ENCODE results near the gene EWSR1.

Gene EWSR1

GRCh38 chr22:29319072-29319471, 51.0 kb downstream of the EWSR1 start:
- ChIA-PET POLR2A (interaction anchor here (1.3 kb wide), 1 partner anchor 7 kb away, joined by 3 read pairs; no protein-coding TSS in a partner anchor), CTCF (interaction anchor here (1.1 kb wide), 1 partner anchor 15 kb away, joined by 5 read pairs; no protein-coding TSS in a partner anchor)
- Histone ChIP-seq H3K4me1 (ENCODE audit: control extremely low read depth in 1 of 4, control insufficient read depth in 4 of 4, insufficient read depth in 4 of 4, low read length in 3 of 4) (peaks cover 0 to 19% (median 17%) of the 10 kb centered on the region in 4 experiments), H3K9me3 (ENCODE audit: control extremely low read depth in 1 of 5, control insufficient read depth in 4 of 5, insufficient read depth in 2 of 5, low read depth in 1 of 5, low read length in 4 of 5) (no peaks in the 10 kb centered on the region), H3K4me3 (ENCODE audit: control insufficient read depth in 1 of 7, extremely low read depth in 1 of 7, insufficient read depth in 4 of 7, low read depth in 2 of 7, low read length in 6 of 7) (no peak overlapping the region), H3K27me3 (replicated peaks in 2 of 5; ENCODE audit: control insufficient read depth in 4 of 5, insufficient read depth in 5 of 5, low read length in 4 of 5) (peaks cover 0 to 28% (median 16%) of the 10 kb centered on the region in 5 experiments), H3K36me3 (ENCODE audit: control insufficient read depth in 4 of 4, insufficient read depth in 4 of 4, low read length in 3 of 4) (no peaks in the 10 kb centered on the region), H3K27ac (ENCODE audit: insufficient read depth in 1 of 2, low read depth in 1 of 2, low read length in 2 of 2, poor library complexity in 1 of 2, severe bottlenecking in 2 of 2) (no peak overlapping the region)
- WGBS (ENCODE audit: insufficient coverage): 80% methylated on average over 1 of the region's 2 CpGs
- no peak for DNase-seq

DNA sequence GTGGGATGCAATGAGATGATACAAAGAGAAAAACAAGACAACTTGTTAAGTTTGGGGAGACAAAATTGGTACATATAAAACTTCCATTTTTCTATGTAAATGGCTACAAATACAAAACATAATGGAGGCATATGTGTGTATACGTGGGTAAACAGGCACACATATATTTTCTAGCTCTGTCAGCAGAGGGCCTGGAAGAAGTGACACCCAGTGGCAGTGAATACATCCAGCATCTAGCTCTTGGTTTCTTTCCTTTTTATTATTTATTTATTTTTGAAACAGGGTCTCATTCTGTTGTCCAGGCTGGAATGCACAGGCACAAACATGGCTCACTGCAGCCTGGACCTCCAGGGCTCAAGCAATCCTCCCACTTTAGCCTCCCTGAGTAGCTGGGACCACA, 52.5 kb downstream of the EWSR1 start:
- H3K4me3 ChIP-seq (ENCODE audit: control insufficient read depth in 1 of 7, extremely low read depth in 1 of 7, insufficient read depth in 4 of 7, low read depth in 2 of 7, low read length in 6 of 7): no peak overlapping the region
- peak in 2 of 3 donors; percentile 39 to 57 for DNase-seq
- no peaks in the 10 kb centered on the region for H3K36me3 ChIP-seq (ENCODE audit: control insufficient read depth in 4 of 4, insufficient read depth in 4 of 4, low read length in 3 of 4)
- H3K27me3 ChIP-seq (replicated peaks in 2 of 5; ENCODE audit: control insufficient read depth in 4 of 5, insufficient read depth in 5 of 5, low read length in 4 of 5): peaks cover 0 to 14% (median 7%) of the 10 kb centered on the region in 5 experiments
- no CpG with 5 or more reads among the region's 1 CpG for WGBS (ENCODE audit: insufficient coverage)
- H3K9me3 ChIP-seq (ENCODE audit: control extremely low read depth in 1 of 5, control insufficient read depth in 4 of 5, insufficient read depth in 2 of 5, low read depth in 1 of 5, low read length in 4 of 5): no peaks in the 10 kb centered on the region
- POLR2A ChIA-PET: no interaction called here
- peaks cover 0 to 5% (median 3%) of the 10 kb centered on the region in 4 experiments for H3K4me1 ChIP-seq (ENCODE audit: control extremely low read depth in 1 of 4, control insufficient read depth in 4 of 4, insufficient read depth in 4 of 4, low read length in 3 of 4)
- no peak overlapping the region for H3K27ac ChIP-seq (ENCODE audit: insufficient read depth in 1 of 2, low read depth in 1 of 2, low read length in 2 of 2, poor library complexity in 1 of 2, severe bottlenecking in 2 of 2)
- CTCF ChIA-PET: interaction anchor here (0.6 to 2.7 kb wide), 7 partner anchors 9 to 105 kb away, joined by 3 to 13 read pairs (median 6); partner anchors contain the start of gene GAS2L1

- Histone ChIP-seq H3K4me1 (ENCODE audit: control extremely low read depth in 1 of 4, control insufficient read depth in 4 of 4, insufficient read depth in 4 of 4, low read length in 3 of 4) (no peaks in the 10 kb centered on the region), H3K27ac (ENCODE audit: insufficient read depth in 1 of 2, low read depth in 1 of 2, low read length in 2 of 2, poor library complexity in 1 of 2, severe bottlenecking in 2 of 2) (no peak overlapping the region), H3K4me3 (ENCODE audit: control insufficient read depth in 1 of 7, extremely low read depth in 1 of 7, insufficient read depth in 4 of 7, low read depth in 2 of 7, low read length in 6 of 7) (no peak overlapping the region), H3K36me3 (ENCODE audit: control insufficient read depth in 4 of 4, insufficient read depth in 4 of 4, low read length in 3 of 4) (peaks cover 6 to 28% (median 18%) of the 10 kb centered on the region in 4 experiments), H3K27me3 (replicated peaks in 2 of 5; ENCODE audit: control insufficient read depth in 4 of 5, insufficient read depth in 5 of 5, low read length in 4 of 5) (no peaks in the 10 kb centered on the region), H3K9me3 (ENCODE audit: control extremely low read depth in 1 of 5, control insufficient read depth in 4 of 5, insufficient read depth in 2 of 5, low read depth in 1 of 5, low read length in 4 of 5) (no peaks in the 10 kb centered on the region)
- POLR2A ChIA-PET: no interaction called here
- DNase-seq: no peak
- CTCF ChIA-PET: interaction anchor here (1.0 kb wide), 1 partner anchor 10 kb away, joined by 3 read pairs; no protein-coding TSS in a partner anchor
These were observed 55.6 kb downstream of the EWSR1 start for GRCh38 chr22:29323641-29324040.

GRCh38 chr22:29325356-29325755, 57.3 kb downstream of the EWSR1 start:
- no peak overlapping the region for H3K27ac ChIP-seq (ENCODE audit: insufficient read depth in 1 of 2, low read depth in 1 of 2, low read length in 2 of 2, poor library complexity in 1 of 2, severe bottlenecking in 2 of 2)
- H3K4me1 ChIP-seq (ENCODE audit: control extremely low read depth in 1 of 4, control insufficient read depth in 4 of 4, insufficient read depth in 4 of 4, low read length in 3 of 4): no peaks in the 10 kb centered on the region
- 80% methylated on average over 6 of the region's 8 CpGs for WGBS (ENCODE audit: insufficient coverage)
- no peaks in the 10 kb centered on the region for H3K27me3 ChIP-seq (replicated peaks in 2 of 5; ENCODE audit: control insufficient read depth in 4 of 5, insufficient read depth in 5 of 5, low read length in 4 of 5)
- ChIA-PET POLR2A (no interaction called here), CTCF (interaction anchor here (1.3 to 1.5 kb wide), 3 partner anchors 12 to 26 kb away, joined by 3 read pairs; no protein-coding TSS in a partner anchor)
- no peaks in the 10 kb centered on the region for H3K9me3 ChIP-seq (ENCODE audit: control extremely low read depth in 1 of 5, control insufficient read depth in 4 of 5, insufficient read depth in 2 of 5, low read depth in 1 of 5, low read length in 4 of 5)
- H3K36me3 ChIP-seq (ENCODE audit: control insufficient read depth in 4 of 4, insufficient read depth in 4 of 4, low read length in 3 of 4): peaks cover 9 to 45% (median 31%) of the 10 kb centered on the region in 4 experiments
- H3K4me3 ChIP-seq (ENCODE audit: control insufficient read depth in 1 of 7, extremely low read depth in 1 of 7, insufficient read depth in 4 of 7, low read depth in 2 of 7, low read length in 6 of 7): no peak overlapping the region
- DNase-seq: no peak

DNA sequence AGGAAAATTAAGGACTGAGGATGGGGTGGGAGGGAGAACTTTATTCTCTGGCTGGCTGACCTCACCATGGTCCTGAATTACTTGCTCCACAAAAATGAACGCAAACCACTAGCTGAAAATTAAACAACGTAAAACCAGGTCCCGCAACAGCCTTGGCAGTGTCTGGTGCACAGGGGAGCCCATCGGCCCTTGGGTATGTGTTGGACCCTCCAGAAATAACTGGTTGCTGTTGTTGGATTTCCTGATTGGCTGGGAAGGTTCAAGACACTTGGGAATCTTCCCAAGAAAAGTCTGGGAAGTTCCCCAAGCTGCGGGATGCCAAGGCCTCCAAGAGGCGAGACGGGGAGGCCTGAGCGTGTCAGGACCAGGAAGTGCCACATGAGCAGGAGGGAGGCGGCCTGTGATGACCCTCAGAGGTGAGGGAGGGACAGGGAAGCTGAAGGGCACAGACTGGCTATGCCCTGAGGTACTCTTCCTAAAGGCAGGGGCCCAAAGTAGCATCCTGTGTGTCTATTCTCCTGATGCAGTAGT, 57.8 kb downstream of the EWSR1 start:
- DNase-seq: no peak
- ChIA-PET CTCF (interaction anchor here (1.3 to 1.5 kb wide), 3 partner anchors 11 to 25 kb away, joined by 3 read pairs; no protein-coding TSS in a partner anchor), POLR2A (interaction anchor here (1.3 kb wide), 1 partner anchor 7 kb away, joined by 3 read pairs; no protein-coding TSS in a partner anchor)
- 91% methylated on average over 9 of the region's 9 CpGs for WGBS (ENCODE audit: insufficient coverage)
- Histone ChIP-seq H3K27ac (ENCODE audit: insufficient read depth in 1 of 2, low read depth in 1 of 2, low read length in 2 of 2, poor library complexity in 1 of 2, severe bottlenecking in 2 of 2) (no peak overlapping the region), H3K4me3 (ENCODE audit: control insufficient read depth in 1 of 7, extremely low read depth in 1 of 7, insufficient read depth in 4 of 7, low read depth in 2 of 7, low read length in 6 of 7) (no peak overlapping the region), H3K36me3 (ENCODE audit: control insufficient read depth in 4 of 4, insufficient read depth in 4 of 4, low read length in 3 of 4) (peaks cover 9 to 50% (median 34%) of the 10 kb centered on the region in 4 experiments), H3K27me3 (replicated peaks in 2 of 5; ENCODE audit: control insufficient read depth in 4 of 5, insufficient read depth in 5 of 5, low read length in 4 of 5) (no peaks in the 10 kb centered on the region), H3K4me1 (ENCODE audit: control extremely low read depth in 1 of 4, control insufficient read depth in 4 of 4, insufficient read depth in 4 of 4, low read length in 3 of 4) (no peaks in the 10 kb centered on the region), H3K9me3 (ENCODE audit: control extremely low read depth in 1 of 5, control insufficient read depth in 4 of 5, insufficient read depth in 2 of 5, low read depth in 1 of 5, low read length in 4 of 5) (no peaks in the 10 kb centered on the region)

DNA sequence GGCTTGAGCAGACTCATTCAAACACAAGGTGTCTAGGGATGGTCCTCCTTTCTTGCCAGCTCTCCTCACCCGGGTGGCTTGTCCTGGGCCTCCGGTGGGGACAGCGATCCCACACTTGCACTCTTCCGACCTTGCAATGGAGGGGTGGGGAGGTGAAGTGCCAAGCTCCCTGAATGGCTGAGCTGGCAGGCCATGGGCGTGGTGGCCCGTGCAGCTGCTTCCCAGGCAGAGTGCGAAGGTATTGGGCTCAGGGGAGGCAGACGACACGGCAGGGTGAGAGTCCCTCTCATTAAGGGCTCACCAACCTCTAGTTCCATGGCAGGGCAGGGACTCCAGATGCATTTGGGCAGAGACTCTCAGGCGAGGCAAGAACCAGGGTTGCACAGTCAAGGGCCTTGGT, 58.4 kb downstream of the EWSR1 start:
- H3K36me3 ChIP-seq (ENCODE audit: control insufficient read depth in 4 of 4, insufficient read depth in 4 of 4, low read length in 3 of 4): peaks cover 9 to 56% (median 40%) of the 10 kb centered on the region in 4 experiments
- H3K27me3 ChIP-seq (replicated peaks in 2 of 5; ENCODE audit: control insufficient read depth in 4 of 5, insufficient read depth in 5 of 5, low read length in 4 of 5): no peaks in the 10 kb centered on the region
- DNase-seq: no peak
- no peaks in the 10 kb centered on the region for H3K9me3 ChIP-seq (ENCODE audit: control extremely low read depth in 1 of 5, control insufficient read depth in 4 of 5, insufficient read depth in 2 of 5, low read depth in 1 of 5, low read length in 4 of 5)
- CTCF ChIA-PET: interaction anchor here (1.1 to 1.5 kb wide), 3 partner anchors 10 to 25 kb away, joined by 3 to 4 read pairs (median 3); no protein-coding TSS in a partner anchor
- POLR2A ChIA-PET: interaction anchor here (1.3 kb wide), 1 partner anchor 8 kb away, joined by 3 read pairs; no protein-coding TSS in a partner anchor
- WGBS (ENCODE audit: insufficient coverage): 93% methylated on average over 10 of the region's 10 CpGs
- no peak overlapping the region for H3K27ac ChIP-seq (ENCODE audit: insufficient read depth in 1 of 2, low read depth in 1 of 2, low read length in 2 of 2, poor library complexity in 1 of 2, severe bottlenecking in 2 of 2)
- H3K4me3 ChIP-seq (ENCODE audit: control insufficient read depth in 1 of 7, extremely low read depth in 1 of 7, insufficient read depth in 4 of 7, low read depth in 2 of 7, low read length in 6 of 7): no peak overlapping the region
- no peaks in the 10 kb centered on the region for H3K4me1 ChIP-seq (ENCODE audit: control extremely low read depth in 1 of 4, control insufficient read depth in 4 of 4, insufficient read depth in 4 of 4, low read length in 3 of 4)

DNA sequence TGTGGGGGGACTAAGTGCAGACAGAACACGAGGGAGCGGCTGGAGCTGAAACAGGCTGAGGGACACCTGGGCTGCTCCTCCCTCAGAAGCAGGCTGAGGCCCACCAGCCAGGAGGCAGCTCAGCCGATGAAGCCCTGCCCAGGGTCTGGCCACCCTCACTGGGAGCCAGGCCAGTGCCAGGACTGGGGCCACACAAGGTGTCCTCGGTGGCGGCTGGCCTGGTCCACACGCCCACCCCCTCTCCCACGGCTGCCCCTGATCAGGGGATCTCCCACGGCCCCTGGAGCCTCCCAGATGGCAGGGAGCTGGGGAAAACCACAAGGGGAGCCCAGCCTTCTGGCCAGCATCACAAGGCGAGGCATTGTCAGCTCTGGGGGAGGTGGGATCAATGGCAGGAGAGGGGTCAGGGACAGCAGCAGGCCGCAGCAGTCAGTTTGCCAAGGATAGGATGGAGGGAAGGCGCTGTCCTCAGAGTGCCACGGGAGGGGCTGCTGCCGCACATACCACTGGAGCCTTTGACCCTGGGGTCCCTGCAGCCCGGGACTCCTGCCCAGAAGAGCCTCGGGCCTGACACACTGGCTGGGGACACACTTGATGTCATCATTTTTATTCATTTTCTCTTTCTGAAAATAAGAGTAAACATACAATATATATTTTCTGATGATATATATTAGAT, 59.2 kb downstream of the EWSR1 start:
- WGBS (ENCODE audit: insufficient coverage): 100% methylated on average over 8 of the region's 15 CpGs
- ChIA-PET CTCF (interaction anchor here (0.7 to 1.5 kb wide), 3 partner anchors 10 to 24 kb away, joined by 3 to 4 read pairs (median 3); no protein-coding TSS in a partner anchor), POLR2A (interaction anchor here (0.6 to 1.3 kb wide), 2 partner anchors 9 to 28 kb away, joined by 3 to 4 read pairs; no protein-coding TSS in a partner anchor)
- Histone ChIP-seq H3K36me3 (ENCODE audit: control insufficient read depth in 4 of 4, insufficient read depth in 4 of 4, low read length in 3 of 4) (peaks cover 9 to 64% (median 47%) of the 10 kb centered on the region in 4 experiments), H3K4me1 (ENCODE audit: control extremely low read depth in 1 of 4, control insufficient read depth in 4 of 4, insufficient read depth in 4 of 4, low read length in 3 of 4) (no peaks in the 10 kb centered on the region), H3K27me3 (replicated peaks in 2 of 5; ENCODE audit: control insufficient read depth in 4 of 5, insufficient read depth in 5 of 5, low read length in 4 of 5) (no peaks in the 10 kb centered on the region), H3K9me3 (ENCODE audit: control extremely low read depth in 1 of 5, control insufficient read depth in 4 of 5, insufficient read depth in 2 of 5, low read depth in 1 of 5, low read length in 4 of 5) (no peaks in the 10 kb centered on the region), H3K27ac (ENCODE audit: insufficient read depth in 1 of 2, low read depth in 1 of 2, low read length in 2 of 2, poor library complexity in 1 of 2, severe bottlenecking in 2 of 2) (no peak overlapping the region), H3K4me3 (ENCODE audit: control insufficient read depth in 1 of 7, extremely low read depth in 1 of 7, insufficient read depth in 4 of 7, low read depth in 2 of 7, low read length in 6 of 7) (no peak overlapping the region)
- no peak for DNase-seq
